Spinal cord (tissue), 10 donors: ENCODE results near the gene PRSS27. TPM values are rescaled to one million over a fixed set of nuclear protein-coding genes. Genes with fewer than 3 reads are reported as not detected.
"Not testable (repeated sequence)": the region's sequence is repeated elsewhere in the genome, so short reads cannot be mapped to it uniquely, and the experiment has no call there.

Source experiments
- DNase-seq, 6 donors: peaks; one replicate each; pipeline versions ENCODE4 v3.0.0 to v3.0.0-alpha.2; 2013 to 2015; ENCODE audit warnings: low spot score in 6 of 6, low read depth in 4 of 6
- H3K27ac ChIP-seq: one replicate; pipeline ENCODE4 v1.5.1; 2013; ENCODE audit warnings: low read depth, low read length, control low read depth
- H3K27me3 ChIP-seq: one replicate; pipeline ENCODE4 v1.6.1; 2013; ENCODE audit warnings: low read length; ENCODE audit not compliant: control insufficient read depth, insufficient read depth
- H3K36me3 ChIP-seq: one replicate; pipeline ENCODE4 v1.6.1; 2013; ENCODE audit warnings: low read length; ENCODE audit not compliant: control insufficient read depth, insufficient read depth
- H3K4me1 ChIP-seq: one replicate; pipeline ENCODE4 v1.6.1; 2013; ENCODE audit warnings: low read length; ENCODE audit not compliant: control insufficient read depth, insufficient read depth
- H3K4me3 ChIP-seq: one replicate; pipeline ENCODE4 v1.5.1; 2013; ENCODE audit warnings: low read depth, low read length, control low read depth
- H3K9me3 ChIP-seq: one replicate; pipeline ENCODE4 v1.6.1; 2013; ENCODE audit warnings: low read length; ENCODE audit not compliant: control insufficient read depth, insufficient read depth
- WGBS: methylation state at CpG from one replicate; pipeline ENCODE4 v1.1.5; 2013; ENCODE audit warnings: missing lambda C conversion rate; ENCODE audit not compliant: insufficient coverage; 5-methylcytosine and 5-hydroxymethylcytosine counted together
- polyA plus RNA-seq, 2 donors: library from polyadenylated mRNA; unstranded; fragments of 120-200 nt; gene quantifications; one replicate each; pipeline ENCODE4 v1.2.1, GENCODE V29; 2013; ENCODE audit not compliant: insufficient read length in 2 of 2
- total RNA-seq, 2 donors: library from RNA; depleted of rRNA in 1 of 2; stranded (reverse); fragments of 120-200 nt in 1 of 2; fragments of >200 nt in 1 of 2; gene quantifications; one replicate each; pipeline versions ENCODE4 v1.2.3 to v1.2.4, GENCODE V29; 2013 to 2014
- donor health status: healthy.

The PRSS27 gene
- total and polyA plus RNA-seq, 4 donors: 2.1 to 11.5 (median 6.1) TPM

GRCh38 chr16:2682209-2683021, 37.6 kb downstream of the PRSS27 start, which contains the start of gene KCTD5:
Gene KCTD5 (plus strand): TSS chr16:2682523. CDS start chr16:2682549, 26 bp downstream.
- Histone ChIP-seq H3K4me3 (peak within 1 kb of the TSS; percentile 98), H3K27me3 (no peaks in the 10 kb centered on the region), H3K27ac (peak within 1 kb of the TSS; percentile 73), H3K36me3 (peaks cover 3% of the 10 kb centered on the region), H3K4me1 (peaks cover 16% of the 10 kb centered on the region), H3K9me3 (no peaks in the 10 kb centered on the region)
- peak; percentile 89 to 99 (median 94) for DNase-seq
- under 1% methylated on average over 62 of the region's 73 CpGs for WGBS

GRCh38 chr16:2680360-2680759, 39.7 kb downstream of the PRSS27 start:
- not testable (repeated sequence) for H3K27ac ChIP-seq, H3K36me3 ChIP-seq, H3K27me3 ChIP-seq, H3K4me1 ChIP-seq, DNase-seq, H3K4me3 ChIP-seq, H3K9me3 ChIP-seq
- no CpG with 5 or more reads among the region's 8 CpGs for WGBS

GRCh38 chr16:2679902-2680301, 40.1 kb downstream of the PRSS27 start:
- 90% methylated on average over 2 of the region's 4 CpGs for WGBS
- H3K27me3 ChIP-seq, DNase-seq, H3K4me3 ChIP-seq, H3K36me3 ChIP-seq, H3K9me3 ChIP-seq, H3K4me1 ChIP-seq, H3K27ac ChIP-seq: not testable (repeated sequence)

- H3K4me3 ChIP-seq, DNase-seq, H3K27ac ChIP-seq, H3K36me3 ChIP-seq, H3K9me3 ChIP-seq, H3K27me3 ChIP-seq: not testable (repeated sequence)
- peaks cover 14% of the 10 kb centered on the region for H3K4me1 ChIP-seq
- no CpG with 5 or more reads among the region's 23 CpGs for WGBS
Observed at GRCh38 chr16:2678206-2678965, 41.6 kb downstream of the PRSS27 start.

GRCh38 chr16:2676937-2677336, 43.1 kb downstream of the PRSS27 start:
- not testable (repeated sequence) for H3K9me3 ChIP-seq, H3K27me3 ChIP-seq, H3K36me3 ChIP-seq, H3K27ac ChIP-seq, H3K4me3 ChIP-seq, DNase-seq
- WGBS: no CpG with 5 or more reads among the region's 3 CpGs
- peaks cover 18% of the 10 kb centered on the region for H3K4me1 ChIP-seq

- Histone ChIP-seq H3K36me3 (peaks cover 4% of the 10 kb centered on the region), H3K9me3 (no peaks in the 10 kb centered on the region), H3K4me1 (peaks cover 12% of the 10 kb centered on the region), H3K4me3 (no peak overlapping the region), H3K27me3 (no peaks in the 10 kb centered on the region), H3K27ac (no peak overlapping the region)
- no peak for DNase-seq
- WGBS: 96% methylated on average over 8 of the region's 16 CpGs
Observed at GRCh38 chr16:2675714-2676113, 44.3 kb downstream of the PRSS27 start.

GRCh38 chr16:2675021-2675420, 45.0 kb downstream of the PRSS27 start:
- Histone ChIP-seq H3K27me3 (no peaks in the 10 kb centered on the region), H3K4me1 (peaks cover 13% of the 10 kb centered on the region), H3K36me3 (peaks cover 4% of the 10 kb centered on the region), H3K4me3 (no peak overlapping the region), H3K27ac (no peak overlapping the region), H3K9me3 (no peaks in the 10 kb centered on the region)
- DNase-seq: no peak
- WGBS: 89% methylated on average over 7 of the region's 7 CpGs

GRCh38 chr16:2673066-2673999, 46.7 kb downstream of the PRSS27 start:
- WGBS: under 1% methylated on average over 98 of the region's 107 CpGs
- peak overlapping the region; percentile 77 for H3K4me3 ChIP-seq
- no peaks in the 10 kb centered on the region for H3K27me3 ChIP-seq
- H3K27ac ChIP-seq: peak overlapping the region; percentile 71
- DNase-seq: peak in 5 of 6 donors; percentile 84 to 98 (median 91)
- H3K36me3 ChIP-seq: peaks cover 12% of the 10 kb centered on the region
- no peaks in the 10 kb centered on the region for H3K9me3 ChIP-seq
- H3K4me1 ChIP-seq: peaks cover 16% of the 10 kb centered on the region

- no peaks in the 10 kb centered on the region for H3K27me3 ChIP-seq
- no peak for DNase-seq
- H3K9me3 ChIP-seq: no peaks in the 10 kb centered on the region
- H3K36me3 ChIP-seq: peaks cover 18% of the 10 kb centered on the region
- H3K27ac ChIP-seq: no peak overlapping the region
- no peak overlapping the region for H3K4me3 ChIP-seq
- peaks cover 16% of the 10 kb centered on the region for H3K4me1 ChIP-seq
- 94% methylated on average over 12 of the region's 13 CpGs for WGBS
Observed at GRCh38 chr16:2671741-2672140, 48.3 kb downstream of the PRSS27 start.
